Stimulated activated CD8-positive, alpha-beta memory T cell treated with anti-CD3 and anti-CD28 coated beads, Interleukin-4, amount 100 ng/mL, for 4 hours (primary cell): ENCODE results near the gene CHRNA1.
A peak's percentile ranks its signal among the peaks of the same experiment; 100 is the strongest.

Experiments used
- DNase-seq, 2 donors: peaks; one replicate each; pipeline ENCODE4 v3.0.0-alpha.2; 2020; ENCODE audit warnings: low read depth in 2 of 2, low spot score in 1 of 2

CHRNA1 gene

DNA sequence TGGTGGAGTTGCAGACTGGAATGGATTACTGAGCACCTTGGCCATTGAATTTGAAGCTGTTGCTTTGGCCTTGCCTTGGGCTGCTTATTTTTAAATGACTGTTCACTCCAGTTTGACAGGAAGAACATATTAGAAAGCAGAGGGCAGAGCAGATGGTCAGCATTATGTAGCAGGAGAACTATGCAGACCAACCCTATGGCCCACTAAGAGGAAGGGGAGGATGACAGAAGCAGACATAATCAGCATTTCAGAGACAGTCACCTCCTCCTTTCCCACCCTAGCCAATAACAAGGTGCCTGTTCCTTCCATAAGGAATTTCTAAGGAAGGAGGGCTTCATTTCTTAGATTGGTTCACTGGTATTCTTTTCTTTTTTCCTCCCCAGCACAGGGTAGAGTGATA is 2.4 kb downstream of the CHRNA1 start:
- DNase-seq: no peak

DNA sequence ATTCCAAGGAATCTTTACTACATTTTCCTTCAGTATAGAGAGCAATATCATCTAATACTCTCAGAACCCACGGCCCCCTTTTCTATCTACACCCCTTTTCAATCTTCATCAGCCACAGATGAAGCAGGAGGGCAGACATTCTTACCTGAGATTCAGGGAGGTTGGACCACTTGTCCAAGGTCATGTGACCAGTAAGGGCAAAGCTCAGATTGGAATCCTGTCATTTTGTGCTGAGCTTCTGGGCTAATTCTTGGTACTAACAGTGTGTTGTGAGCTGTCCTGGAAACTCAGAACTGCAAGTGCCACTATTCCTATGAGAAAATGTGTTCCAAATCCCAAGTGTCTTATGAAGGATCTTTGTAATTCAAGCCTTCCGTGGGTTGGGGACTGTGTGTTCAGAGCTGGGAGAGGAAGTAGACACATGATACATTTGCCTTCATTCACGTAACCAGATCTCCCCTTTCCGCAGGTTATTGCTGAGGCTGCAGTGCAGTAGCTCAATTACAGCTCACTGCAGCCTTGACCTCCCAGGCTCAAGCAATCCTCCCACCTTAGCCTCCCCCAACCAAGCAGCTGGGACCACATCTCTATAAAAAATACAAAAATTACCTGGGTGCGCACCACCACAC is 3.3 kb downstream of the CHRNA1 start:
- no peak for DNase-seq

DNA sequence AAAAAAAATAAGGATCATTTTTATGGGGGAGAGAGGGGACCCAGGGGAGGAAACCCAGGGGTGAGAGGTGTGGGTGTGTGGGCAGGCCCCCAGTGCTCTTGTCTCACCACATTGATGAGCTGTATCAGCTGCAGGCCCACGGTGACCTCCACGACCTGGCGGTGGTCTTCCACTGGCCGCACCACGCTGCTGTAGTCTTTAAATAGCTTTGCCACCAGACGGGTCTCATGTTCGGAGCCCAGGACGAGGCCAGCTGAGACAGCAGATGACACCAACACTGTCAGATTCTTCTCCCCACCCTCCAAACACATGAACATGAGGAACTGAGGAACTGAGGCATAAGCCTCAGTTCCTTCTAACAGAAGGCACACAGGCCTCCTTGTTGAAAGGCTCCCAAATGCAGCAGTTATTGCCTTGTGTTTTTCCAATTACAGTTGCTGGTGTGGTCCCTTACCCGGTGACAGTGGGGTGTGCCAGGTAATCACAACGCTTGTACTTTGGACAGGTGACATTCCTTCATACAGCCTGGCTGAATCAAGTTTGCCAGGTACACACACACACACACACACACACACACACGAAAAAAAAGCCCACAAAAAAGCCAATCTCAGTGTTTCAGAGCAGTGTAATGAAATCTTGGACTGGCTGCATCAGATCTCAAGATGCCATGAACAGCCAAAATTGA is 4.7 kb downstream of the CHRNA1 start:
- no peak for DNase-seq

DNA sequence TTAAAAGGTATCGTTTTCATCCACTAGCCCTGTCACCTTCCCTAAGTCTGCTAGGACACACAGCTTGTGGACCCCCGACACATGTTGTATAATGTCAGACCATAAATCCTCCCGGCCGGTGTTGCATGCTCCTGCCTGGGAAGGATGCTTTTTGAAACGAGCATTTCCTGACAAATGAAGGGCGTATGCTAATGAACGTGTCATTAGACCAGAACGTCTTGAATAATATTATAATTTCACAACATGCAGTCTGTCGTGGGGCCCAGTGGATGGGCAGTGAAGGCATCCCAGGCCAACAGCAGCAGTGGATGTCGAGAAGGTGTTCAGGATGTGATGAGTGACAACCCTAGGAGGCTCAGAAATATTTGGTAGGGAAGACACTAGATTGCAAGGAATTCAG is 7.5 kb downstream of the CHRNA1 start:
- DNase-seq: no peak

DNA sequence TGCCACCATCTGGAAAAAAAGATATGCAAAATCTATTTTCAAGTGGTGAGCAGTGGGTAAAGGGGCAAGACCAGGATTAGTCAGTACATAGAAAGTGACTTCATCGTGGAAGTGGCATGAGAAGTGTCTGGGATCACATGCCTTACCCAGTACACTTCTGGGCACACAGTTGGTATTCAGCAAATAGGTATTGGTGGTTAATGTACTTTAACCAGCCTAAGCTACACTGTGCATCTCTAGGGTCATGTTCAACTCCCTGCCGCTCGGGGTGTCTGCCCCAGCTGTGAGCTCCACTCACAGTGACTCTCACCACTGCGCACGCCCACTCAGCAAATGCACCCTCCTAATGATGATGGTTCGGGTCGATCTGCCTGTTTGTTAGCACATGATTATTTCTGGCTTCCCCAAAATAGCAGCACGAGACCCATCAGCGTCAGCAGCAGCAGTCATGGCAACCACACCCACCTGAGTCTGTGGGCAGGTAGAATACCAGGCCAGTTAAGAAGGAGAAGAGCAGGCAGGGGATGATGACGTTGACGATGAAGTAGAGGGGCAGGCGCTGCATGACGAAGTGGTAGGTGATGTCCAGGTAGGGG is 11.1 kb downstream of the CHRNA1 start:
- DNase-seq: peak in 1 of 2 donors; percentile 10

DNA sequence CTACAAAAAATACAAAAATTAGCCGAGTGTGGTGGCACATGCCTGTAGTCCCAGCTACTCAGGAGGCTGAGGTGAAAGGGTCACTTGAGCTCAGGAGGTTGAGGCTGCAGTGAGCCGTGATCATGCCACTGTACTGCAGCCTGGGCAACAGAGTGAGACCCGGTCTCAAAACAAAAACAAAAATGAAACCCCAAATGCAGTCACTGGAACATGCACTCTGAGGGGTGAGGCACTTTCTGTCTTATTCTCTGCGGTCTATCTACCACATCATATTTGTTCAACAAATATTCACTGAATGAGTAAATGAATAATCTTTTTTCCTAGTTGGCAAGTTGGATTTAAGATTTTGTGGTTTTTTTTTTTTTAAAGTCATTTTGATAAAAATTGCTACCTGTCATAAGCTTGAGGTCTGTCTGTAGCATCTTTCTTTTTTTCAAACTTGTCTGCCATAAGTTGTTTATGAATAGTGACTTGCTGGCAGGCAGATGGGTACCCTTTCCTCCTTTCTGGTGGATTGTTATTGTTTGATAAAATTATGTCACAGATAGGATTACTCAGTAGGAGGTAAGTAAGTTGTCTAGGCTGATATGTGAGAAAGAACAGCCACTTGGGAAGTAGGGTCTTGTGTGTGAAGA is 11.8 kb downstream of the CHRNA1 start:
- DNase-seq: no peak

DNA sequence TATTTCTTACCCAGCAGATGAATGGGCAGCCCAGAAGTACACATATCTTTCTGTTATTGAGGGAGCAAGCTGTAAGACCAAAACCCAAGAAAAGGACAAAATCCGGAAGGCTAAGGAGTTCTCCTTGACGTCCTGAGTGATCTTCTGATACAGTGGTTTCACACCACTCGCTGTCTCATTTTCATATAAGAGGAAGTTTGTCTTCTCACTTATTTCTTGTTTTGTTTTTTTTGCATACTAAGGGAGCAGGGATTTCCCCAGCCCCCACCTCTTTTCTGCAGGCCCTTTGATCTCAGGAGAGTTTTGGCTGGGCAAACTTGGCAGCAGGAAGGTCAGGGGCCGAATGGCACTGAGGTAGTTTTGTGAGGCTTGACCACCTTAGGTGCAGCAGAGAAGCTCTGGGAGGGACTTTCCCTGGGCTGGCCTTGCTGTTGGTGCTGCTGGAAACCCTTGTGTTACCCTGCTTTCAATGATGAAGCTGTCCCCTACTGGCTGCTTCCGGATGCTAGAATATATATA is 13.3 kb downstream of the CHRNA1 start:
- DNase-seq: no peak

DNA sequence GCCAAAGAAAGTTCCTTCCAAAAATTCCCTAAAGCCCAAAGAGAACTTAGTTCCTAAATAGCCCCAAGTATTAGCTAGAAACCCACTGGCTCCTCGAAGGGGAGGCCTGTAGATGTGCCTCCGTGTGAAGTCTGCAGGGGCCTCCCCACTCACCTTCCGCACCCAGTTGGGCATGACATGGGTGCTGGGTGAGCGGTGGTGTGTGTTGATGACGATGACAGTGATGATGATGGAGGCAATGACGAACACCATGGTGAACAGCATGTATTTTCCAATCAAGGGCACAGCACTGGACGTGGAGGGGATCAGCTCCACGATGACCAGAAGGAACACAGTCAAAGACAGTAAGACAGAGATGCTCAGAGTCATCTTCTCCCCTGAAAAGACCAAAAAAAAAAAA is 14.5 kb downstream of the CHRNA1 start:
- no peak for DNase-seq

DNA sequence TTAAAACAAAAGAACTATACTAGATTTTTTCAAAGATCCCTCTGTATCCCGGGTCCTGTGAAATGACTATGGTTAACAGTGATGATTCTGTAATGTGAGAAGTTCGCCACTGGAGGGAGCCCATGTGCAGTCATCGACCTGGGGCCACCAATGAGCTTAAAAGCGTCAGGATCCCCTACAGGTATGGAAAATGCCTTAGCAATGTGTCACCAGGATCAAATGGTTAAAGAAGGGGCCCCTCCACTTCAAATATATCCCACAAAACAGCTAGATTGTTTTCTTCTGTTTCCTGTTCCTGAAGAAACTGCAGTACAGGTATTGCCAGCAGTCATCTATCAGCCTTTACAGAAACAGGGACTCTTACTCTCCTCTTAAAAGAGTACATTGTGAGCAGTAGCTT is 15.3 kb downstream of the CHRNA1 start:
- DNase-seq: peak; percentile 34 to 57

DNA sequence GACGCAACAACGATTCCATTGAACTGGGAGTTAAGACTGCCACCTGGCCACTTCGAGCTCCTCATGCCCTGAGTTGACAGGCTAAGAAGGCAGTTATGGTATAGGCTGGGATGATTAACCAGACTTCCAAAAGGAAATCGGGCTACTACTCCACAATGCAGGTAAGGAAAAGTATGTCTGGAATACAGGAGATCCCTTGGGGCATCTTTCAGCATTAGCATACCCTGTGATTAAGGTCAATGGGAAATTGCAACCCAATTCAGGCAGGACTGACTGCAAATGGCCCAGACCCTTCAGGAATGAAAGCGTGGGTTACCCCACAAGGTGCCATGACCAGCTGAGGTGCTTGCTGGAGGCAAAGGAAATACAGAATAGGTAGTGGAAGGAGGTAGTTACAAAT is 19.1 kb downstream of the CHRNA1 start:
- no peak for DNase-seq

DNA sequence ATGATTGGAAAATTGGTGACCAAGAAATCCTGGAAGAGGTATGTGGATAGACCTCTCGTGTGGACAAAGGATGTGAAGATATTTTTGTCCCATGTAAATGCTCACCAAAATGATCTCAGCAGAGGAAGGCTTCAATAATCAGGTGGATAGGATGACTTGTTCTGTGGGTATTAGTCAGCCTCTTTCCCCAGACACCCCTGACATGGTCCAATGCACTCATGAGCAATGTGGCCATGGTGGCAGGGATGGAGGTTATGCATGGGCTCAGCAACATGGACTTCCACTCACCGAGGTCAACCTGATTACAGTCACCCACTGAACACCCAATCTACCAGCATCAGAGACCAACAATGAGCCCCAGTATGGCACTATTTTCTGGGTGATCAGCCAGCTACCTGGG is 20.2 kb downstream of the CHRNA1 start:
- DNase-seq: no peak

DNA sequence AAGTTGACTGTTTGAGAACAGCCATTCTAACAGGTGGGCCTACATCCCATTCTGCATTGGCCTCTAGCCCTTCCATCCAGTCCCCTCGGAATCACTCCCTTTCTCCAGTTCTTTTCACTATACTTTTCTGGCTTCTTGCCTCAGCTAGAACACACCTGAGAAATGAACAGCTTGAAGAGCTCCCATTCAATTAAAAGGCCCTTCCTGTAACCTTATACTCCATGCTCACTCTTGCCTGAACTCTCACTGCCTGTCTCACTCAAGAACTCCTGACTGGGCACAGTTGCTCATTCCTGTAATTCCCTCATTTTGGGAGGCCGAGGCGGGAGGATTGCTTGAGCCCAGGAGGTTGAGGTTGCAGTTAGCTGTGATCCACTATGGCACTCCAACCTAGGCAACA is 23.6 kb downstream of the CHRNA1 start:
- no peak for DNase-seq

DNA sequence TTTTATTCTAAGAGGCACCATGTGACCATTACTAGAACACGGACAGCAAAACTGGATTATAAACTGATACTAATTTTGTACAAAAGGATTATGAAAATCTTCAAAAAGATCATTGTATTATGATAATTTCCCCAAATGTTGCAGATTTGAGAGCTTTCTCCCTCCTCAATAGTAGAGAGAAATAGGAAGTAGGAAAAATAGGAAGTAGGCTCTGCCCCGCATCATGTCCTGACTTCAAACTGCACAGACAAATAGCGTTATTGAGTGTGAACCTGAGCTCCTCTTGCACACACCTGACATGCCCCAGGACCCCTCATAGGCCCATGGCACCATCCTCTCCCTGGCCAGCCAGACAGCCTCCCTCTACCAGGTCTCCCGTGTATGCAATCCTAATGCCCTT is 25.4 kb downstream of the CHRNA1 start:
- DNase-seq: no peak

DNA sequence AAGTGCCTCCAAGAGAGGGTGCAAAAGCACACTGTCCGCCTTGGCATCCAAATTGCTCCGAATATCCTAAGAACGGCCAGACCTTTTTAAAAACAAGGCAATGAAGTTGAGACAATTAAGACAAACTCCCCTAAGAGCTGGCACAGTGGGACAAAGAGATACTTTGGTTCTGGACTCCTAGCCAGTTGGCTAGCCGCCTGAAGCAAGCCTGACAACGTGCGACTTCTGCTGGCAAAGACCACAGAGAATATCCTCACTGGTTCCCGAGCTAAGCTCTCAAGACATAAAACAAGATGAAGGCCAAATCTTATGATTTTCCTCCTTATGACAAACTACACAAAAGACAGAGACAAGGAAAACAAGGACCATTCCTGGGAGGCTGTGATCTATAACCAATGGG is 32.7 kb downstream of the CHRNA1 start:
- DNase-seq: no peak

DNA sequence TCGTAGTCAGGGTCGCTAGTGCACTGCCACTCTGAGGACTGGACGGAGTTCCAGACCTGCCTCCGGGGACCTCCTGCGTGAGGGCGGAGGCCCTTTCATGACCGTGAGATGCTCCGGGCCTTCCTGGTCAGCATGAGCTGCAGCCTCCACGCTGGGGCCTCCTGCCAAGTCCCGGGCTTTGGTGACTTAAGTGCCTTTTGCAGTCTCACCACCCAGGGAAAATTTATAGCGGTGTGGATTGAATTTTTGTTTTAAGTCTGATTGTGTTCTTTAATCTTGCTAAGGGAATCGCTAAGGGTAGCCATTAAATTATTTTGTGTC is 33.6 kb downstream of the CHRNA1 start:
- DNase-seq: no peak

DNA sequence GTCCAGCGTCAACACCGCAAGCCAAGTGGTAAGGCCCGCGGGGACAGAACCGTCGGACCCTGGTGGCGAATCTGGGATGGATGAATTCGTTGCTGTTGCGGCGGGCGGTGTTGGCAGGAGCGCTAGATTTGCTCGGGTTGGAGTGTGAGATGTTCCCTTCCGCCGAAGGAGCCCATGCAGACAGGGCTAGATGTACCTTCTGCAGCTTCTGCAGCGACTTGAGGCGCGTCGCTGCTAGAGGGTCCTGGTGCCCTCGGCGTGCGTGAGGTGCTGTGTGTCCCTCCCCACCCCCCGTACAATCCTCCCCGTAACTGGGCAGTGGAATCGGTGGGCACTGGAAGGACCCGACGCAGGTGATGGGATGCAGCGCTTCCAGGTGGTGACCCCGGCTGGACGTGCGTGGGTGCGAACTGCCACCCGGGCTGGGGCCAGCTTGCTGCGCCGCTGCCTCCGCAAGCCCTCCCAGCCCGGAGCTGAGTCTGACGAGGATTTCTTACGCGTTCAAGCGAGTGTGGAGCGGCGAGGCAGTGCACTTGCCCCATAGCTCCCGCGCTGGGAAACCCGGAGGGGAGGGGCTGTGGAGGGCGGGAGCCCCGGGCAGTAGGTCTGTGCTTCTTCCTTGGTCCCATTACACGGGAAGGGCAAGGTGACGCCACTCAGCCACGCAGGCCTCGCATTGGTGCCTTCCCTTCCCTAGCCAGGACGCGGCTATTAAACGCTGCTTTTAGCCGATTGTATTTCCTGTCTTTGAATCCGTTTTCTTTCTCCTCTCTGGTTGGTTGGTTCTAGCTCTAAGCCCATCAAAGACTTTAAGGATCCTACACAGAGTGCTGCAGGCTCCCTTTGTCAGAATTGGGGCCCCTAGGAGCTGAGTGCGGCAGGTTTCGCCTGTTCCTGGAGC is 34.2 kb downstream of the CHRNA1 start:
- no peak for DNase-seq

DNA sequence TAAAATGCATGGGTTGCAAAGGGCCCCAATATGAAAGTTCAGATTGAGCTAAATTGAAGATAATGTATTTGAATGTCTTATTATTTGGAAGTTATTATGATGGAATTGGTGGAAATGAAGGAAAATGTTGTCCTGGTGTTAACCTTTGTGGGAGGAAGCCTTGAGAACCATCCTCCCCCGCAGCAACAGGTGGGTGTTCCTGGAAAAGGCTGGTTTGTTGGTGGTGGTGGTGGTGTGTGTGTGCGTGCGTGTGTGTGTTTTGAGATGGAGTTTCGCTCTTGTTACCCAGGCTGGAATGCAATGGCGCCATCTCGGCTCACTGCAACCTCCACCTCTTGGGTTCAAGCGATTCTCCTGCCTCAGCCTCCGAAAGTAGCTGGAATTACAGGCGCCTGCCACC is 36.2 kb downstream of the CHRNA1 start:
- no peak for DNase-seq

DNA sequence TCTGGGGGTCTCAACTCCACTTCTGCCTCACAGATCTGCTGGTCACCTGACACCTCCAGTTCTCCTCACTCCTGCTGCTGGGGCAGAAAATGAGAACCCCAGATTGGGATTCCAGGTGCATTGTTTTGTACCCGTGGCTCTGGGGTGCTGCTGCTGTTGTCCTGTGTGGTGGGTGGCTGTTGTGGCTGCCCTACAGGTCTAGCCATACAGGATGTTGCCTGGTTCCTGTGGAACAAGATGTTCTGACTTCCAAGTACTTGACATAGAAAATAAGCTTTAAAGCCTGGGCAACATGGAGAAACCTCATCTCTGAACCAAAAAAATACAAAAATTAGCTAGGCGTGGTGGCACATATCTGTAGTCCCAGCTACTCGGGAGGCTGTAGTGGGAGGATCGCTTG is 38.1 kb downstream of the CHRNA1 start:
- DNase-seq: no peak

DNA sequence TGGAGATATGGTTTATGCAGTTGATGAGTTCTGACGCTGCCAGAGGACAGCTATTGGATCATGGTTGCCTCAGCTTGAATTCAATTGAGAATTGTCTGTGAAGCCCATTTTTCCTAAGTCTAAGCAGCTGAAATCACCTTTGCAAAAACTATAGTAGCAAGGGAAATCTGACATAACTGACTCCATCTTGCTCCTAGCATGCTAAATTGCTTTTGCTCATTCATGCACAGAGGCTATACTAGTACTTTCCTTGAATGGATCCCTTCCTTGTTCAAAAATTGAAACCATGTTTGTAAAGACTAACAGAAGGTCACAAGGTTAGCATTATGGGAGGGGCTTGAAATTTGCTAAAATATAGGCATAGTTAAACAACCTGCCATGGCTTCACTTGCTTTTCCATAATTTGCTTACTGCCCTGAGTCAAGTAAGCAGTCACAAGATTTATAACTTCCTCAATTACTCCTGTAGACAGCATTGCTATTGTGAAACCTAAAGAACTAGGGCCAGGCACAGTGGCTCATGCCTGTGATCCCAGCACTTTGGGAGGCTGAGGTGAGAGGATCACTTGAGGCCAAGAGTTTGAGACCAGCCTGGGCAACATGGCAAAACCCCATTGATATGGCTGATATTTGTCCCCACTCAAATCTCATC is 41.2 kb downstream of the CHRNA1 start:
- DNase-seq: no peak

DNA sequence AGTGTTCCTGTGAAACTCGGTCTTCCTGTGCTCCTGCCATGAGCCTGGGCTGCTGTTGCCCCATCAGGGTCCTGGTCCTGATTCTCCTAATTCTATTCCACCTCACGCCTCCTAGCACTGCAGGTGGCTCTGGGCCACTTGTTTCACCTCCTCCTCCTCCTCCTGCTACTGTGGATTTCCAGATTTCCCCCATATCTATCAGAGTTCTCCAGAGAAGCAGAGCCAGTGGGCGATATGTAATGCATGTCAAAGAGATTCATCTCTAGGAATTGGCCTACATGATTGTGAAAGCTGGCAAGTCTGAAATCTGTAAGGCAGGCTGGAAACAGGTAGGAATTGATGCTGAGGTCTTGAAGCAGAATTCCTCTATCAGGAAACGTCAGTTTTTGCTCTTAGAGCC is 45.3 kb downstream of the CHRNA1 start:
- no peak for DNase-seq

DNA sequence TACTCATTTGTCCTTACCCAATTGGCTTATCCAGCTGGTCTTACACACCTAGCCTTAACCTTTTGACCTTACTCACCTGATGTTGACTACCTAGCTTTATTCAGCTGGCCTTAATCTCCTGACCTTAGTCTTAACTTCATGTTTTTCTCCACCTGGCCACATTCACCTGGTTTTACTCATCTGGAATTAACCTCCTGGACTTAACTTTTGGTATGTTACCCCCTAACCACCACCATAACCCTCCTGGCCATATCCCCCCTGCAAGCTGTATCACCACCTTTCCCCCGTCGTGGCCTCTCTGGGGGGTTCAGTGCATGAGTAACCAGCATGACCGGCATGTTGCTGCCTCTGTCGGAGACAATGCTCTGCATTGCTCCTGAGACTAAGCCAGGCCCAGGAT is 45.7 kb downstream of the CHRNA1 start:
- DNase-seq: no peak
